Transverse colon (tissue), 4 donors: ENCODE data around the gene DGLUCY.

Experiments used
- POLR2A ChIP-seq: fragments of 450-650 bp; IDR thresholded peaks from one replicate; pipeline ENCODE4 v1.6.1; 2016; ENCODE audit warnings: antibody characterized with exemption, mild to moderate bottlenecking, moderate library complexity
- POLR2AphosphoS5 ChIP-seq, 3 donors: sonication (generic); formaldehyde crosslinking; IDR thresholded peaks; one replicate each; pipeline ENCODE4 v1.6.1; 2016; ENCODE audit warnings: antibody characterized with exemption in 3 of 3
- TF ChIP-seq, protein P1 (sequence below), 5 experiments: fragments of 200-600 bp in 3 of 5; fragments of 450-650 bp in 2 of 5; sonication (generic) in 3 of 5; IDR thresholded peaks; 1 replicate in 2 of 5; 2 replicates in 3 of 5; pipeline ENCODE4 v1.5.1; 2016 to 2017; ENCODE audit warnings: antibody characterized with exemption in 5 of 5, inconsistent platforms in 3 of 5, mild to moderate bottlenecking in 2 of 5, moderate library complexity in 1 of 5

DNA sequence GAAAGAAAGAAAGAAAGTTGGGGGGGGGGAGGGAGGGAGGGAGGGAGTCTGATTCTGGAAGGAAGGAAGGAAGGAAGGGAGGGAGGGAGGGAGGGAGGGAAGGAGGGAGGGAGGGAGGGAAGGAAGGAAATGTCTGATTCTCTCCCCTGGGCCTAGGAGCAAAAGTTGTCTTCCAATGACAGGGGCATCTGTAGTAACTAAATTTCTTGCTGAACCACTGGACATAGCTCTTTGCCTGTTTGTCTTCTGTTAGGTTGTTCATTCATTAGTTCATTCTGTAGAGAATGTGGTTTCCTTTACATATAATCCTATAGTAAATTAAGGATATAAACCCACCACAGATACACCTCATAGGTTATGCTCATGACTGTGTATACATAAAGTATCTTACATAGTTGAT is 70.7 kb downstream of the DGLUCY start:
- TF ChIP-seq POLR2A, result no peak
- TF ChIP-seq, protein P1, sequence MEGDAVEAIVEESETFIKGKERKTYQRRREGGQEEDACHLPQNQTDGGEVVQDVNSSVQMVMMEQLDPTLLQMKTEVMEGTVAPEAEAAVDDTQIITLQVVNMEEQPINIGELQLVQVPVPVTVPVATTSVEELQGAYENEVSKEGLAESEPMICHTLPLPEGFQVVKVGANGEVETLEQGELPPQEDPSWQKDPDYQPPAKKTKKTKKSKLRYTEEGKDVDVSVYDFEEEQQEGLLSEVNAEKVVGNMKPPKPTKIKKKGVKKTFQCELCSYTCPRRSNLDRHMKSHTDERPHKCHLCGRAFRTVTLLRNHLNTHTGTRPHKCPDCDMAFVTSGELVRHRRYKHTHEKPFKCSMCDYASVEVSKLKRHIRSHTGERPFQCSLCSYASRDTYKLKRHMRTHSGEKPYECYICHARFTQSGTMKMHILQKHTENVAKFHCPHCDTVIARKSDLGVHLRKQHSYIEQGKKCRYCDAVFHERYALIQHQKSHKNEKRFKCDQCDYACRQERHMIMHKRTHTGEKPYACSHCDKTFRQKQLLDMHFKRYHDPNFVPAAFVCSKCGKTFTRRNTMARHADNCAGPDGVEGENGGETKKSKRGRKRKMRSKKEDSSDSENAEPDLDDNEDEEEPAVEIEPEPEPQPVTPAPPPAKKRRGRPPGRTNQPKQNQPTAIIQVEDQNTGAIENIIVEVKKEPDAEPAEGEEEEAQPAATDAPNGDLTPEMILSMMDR (IDR thresholded peaks at IDR 0.05), result no peak
- no peak for TF ChIP-seq POLR2AphosphoS5 (IDR thresholded peaks at IDR 0.05)
